H7 (cell line): ENCODE measurements around the gene KCNK7. TPM values are rescaled to one million over a fixed set of nuclear protein-coding genes. Genes with fewer than 3 reads are reported as not detected.

ENCODE experiments used
- DNase-seq: peaks from one replicate; pipeline ENCODE4 v3.0.0; 2012
- H3K27me3 ChIP-seq: 2 replicates; pipeline ENCODE4 v1.6.0; 2011; ENCODE audit warnings: mild to moderate bottlenecking, low read length; ENCODE audit not compliant: control insufficient read depth, insufficient read depth
- H3K36me3 ChIP-seq: replicated peaks from 2 replicates; pipeline ENCODE4 v1.5.1; 2011; ENCODE audit warnings: low read length; ENCODE audit not compliant: control insufficient read depth, insufficient read depth
- H3K4me3 ChIP-seq: 2 replicates; pipeline ENCODE4 v1.5.1; 2011; ENCODE audit warnings: low read depth, mild to moderate bottlenecking, control low read depth, low read length, moderate library complexity; ENCODE audit not compliant: insufficient read depth
- total RNA-seq: library from RNA; depleted of rRNA; stranded (reverse); fragments of >200 nt; shearing (Covaris generic); gene quantifications from 2 replicates; pipeline ENCODE4 v1.2.3, GENCODE V29; 2014

Gene KCNK7
- total RNA-seq, 1 experiment from 2014 or later: not detected

- DNase-seq: no peak
- no peak overlapping the region for H3K4me3 ChIP-seq
- no peaks in the 10 kb centered on the region; the same call in 1 of the 2 replicates for H3K27me3 ChIP-seq
- H3K36me3 ChIP-seq: peaks cover 8% of the 10 kb centered on the region
Observed at GRCh38 chr11:65609665-65610064, 14.1 kb upstream of the KCNK7 start.

GRCh38 chr11:65609229-65609628, 13.6 kb upstream of the KCNK7 start:
- Histone ChIP-seq H3K36me3 (peaks cover 12% of the 10 kb centered on the region), H3K27me3 (no peaks in the 10 kb centered on the region; the same call in 1 of the 2 replicates), H3K4me3 (no peak overlapping the region)
- no peak for DNase-seq

GRCh38 chr11:65607614-65608426, 12.2 kb upstream of the KCNK7 start:
- DNase-seq: no peak
- peak overlapping the region; percentile 51 for H3K4me3 ChIP-seq

GRCh38 chr11:65606876-65607613, 11.4 kb upstream of the KCNK7 start:
- Histone ChIP-seq H3K36me3 (peaks cover 12% of the 10 kb centered on the region), H3K27me3 (no peaks in the 10 kb centered on the region; the same call in 1 of the 2 replicates), H3K4me3 (peak overlapping the region; percentile 51)
- peak; percentile 100 for DNase-seq

More at GRCh38 chr11:65607614-65608426, 12.2 kb upstream of the KCNK7 start:
- Histone ChIP-seq H3K36me3 (peaks cover 12% of the 10 kb centered on the region), H3K27me3 (no peaks in the 10 kb centered on the region; the same call in 1 of the 2 replicates)

DNA sequence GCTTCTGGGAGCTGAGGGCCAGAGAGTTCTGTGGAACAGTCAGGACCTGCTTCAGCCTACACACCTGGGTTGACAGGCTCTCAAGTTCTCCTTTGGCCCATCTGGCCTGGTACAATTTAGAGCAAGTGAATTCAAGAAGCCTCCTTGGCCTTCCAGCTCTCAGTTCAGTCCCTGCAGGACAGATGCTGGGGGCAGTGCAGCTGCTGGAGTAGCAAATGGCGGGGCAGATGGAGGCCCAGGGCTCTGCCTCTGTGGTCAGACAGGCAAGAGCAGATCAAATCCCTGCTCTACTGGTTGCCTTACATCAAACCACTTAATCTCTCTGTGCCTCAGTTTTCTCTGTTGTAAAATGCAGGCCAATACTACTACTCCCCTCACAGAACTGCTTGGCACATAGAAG, 8.7 kb upstream of the KCNK7 start:
- Histone ChIP-seq H3K36me3 (peaks cover 12% of the 10 kb centered on the region), H3K4me3 (no peak overlapping the region), H3K27me3 (no peaks in the 10 kb centered on the region; the same call in 1 of the 2 replicates)
- no peak for DNase-seq

DNA sequence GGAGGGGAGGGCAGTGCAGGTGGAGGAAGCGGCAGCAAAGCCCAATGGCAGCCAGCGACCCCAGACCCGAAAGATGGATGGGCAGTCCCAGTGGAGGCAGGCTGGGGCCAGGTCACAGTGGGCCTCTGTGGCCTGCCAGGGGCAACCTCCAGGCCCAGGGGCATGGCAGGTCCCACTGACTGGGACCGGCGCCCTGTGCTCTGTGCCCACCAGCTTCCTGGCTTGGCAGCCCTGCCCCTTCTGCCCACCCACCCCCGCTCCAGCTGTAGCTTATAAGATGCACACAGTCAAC, 4.3 kb upstream of the KCNK7 start:
- Histone ChIP-seq H3K27me3 (no peaks in the 10 kb centered on the region), H3K4me3 (no peak overlapping the region), H3K36me3 (peaks cover 8% of the 10 kb centered on the region)
- no peak for DNase-seq

GRCh38 chr11:65599216-65599954, 3.8 kb upstream of the KCNK7 start:
- Histone ChIP-seq H3K4me3 (no peak overlapping the region), H3K27me3 (no peaks in the 10 kb centered on the region), H3K36me3 (peaks cover 4% of the 10 kb centered on the region)
- no peak for DNase-seq

DNA sequence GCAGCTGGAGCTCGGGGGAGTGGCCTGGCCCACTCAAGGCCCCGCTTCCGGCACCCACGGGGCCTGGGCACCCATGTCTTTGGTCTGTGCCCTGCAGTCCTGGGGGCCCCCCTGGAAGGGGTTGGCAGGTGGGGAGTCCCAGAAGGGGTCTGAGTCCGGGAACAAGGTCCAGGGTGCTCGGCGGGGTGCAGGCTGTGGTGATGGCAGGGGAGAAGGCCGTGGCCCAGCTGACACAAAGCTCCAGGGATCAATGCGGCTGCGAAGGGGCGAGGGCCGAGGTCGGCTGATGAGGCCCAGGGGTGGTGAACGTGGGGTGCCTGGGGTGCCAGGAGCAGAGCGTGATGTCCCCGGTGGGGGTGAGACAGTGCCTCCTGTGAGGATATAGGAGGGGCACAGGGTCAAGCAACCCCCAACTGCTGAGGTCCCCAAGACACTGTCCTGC, 2.7 kb upstream of the KCNK7 start:
- Histone ChIP-seq H3K27me3 (peaks cover 7% of the 10 kb centered on the region), H3K36me3 (peaks cover 3% of the 10 kb centered on the region), H3K4me3 (no peak overlapping the region)
- DNase-seq: no peak

DNA sequence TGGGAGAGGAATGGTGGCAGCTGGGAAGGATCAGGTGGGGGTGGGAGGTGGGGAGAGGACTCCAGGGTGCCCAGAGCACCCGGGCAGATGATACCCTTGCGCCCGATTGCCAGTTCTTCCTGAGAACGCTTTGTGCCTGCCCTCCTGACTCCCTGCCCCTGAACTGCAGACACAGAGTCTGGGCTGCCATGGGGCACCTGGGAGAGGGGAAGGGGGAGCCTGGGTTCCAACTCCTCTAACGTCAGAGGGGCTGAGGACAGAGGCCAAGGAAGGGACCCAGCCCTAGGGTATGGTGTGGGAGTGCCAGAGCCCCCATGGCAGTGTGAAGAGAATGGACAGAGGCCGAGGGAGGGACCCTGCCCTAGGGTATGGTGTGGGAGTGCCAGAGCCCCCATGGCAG, 920 bp upstream of the KCNK7 start:
- peaks cover 3% of the 10 kb centered on the region for H3K36me3 ChIP-seq
- no peak overlapping the region for H3K4me3 ChIP-seq
- H3K27me3 ChIP-seq: peaks cover 23% of the 10 kb centered on the region
- DNase-seq: no peak

DNA sequence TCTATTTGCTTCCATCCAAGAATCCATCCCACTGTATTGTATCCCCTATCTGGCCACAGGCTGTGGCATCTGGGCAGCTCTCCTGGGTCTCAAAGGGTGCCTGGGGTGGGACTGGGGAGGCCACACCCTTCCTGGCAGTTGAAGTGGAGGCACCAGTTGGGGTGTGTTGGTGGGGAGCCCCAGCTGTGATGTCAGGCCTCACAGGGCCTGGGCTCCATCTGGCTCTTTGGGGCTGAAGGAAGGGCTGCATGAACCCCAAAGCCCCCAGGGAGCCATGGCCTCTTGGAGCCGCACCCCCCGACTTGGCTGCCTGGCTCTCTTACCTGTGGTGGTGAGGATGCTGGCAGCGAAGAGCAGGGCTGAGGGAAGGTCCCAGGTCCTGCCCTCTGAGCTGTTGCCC, 469 bp downstream of the KCNK7 start:
- peaks cover 30% of the 10 kb centered on the region for H3K27me3 ChIP-seq
- no peak overlapping the region for H3K4me3 ChIP-seq
- H3K36me3 ChIP-seq: peaks cover 3% of the 10 kb centered on the region
- DNase-seq: no peak

GRCh38 chr11:65593518-65594414, 1.8 kb downstream of the KCNK7 start:
- Histone ChIP-seq H3K36me3 (peaks cover 3% of the 10 kb centered on the region), H3K27me3 (peaks cover 31% of the 10 kb centered on the region), H3K4me3 (no peak overlapping the region)
- peak; percentile 96 for DNase-seq

DNA sequence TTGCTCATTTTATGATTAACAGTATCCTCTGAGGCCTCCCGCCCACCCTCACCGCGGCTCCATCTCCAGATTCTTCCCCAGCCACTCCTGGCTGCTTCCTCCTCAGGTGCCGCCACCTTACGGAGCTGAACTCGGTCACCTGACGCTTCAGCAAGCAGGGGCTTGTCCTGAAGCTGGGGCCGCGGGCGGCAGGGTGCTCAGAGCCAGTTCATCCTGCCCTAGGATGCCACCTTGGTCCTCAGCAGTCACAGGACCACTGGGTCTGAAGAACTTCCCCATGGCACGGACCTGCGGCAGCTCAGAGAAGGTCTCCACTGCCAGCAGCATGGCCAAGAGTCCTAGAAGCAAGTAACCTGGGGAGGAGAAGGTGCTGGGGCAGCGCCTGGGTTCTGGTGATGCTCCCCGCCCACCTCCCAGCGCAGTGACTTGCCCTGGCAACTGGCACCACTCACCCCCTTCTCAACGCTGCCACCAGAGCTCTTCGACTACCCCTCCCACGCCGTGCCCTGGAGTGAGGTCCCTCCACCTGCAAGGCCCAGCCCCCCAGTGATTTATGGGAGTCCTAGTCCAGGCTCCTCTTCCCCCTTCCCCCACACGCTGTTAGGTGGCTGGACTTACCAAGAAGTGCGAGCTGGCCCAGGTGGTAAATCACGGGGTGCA, 2.6 kb downstream of the KCNK7 start:
- DNase-seq: peak; percentile 79
- Histone ChIP-seq H3K36me3 (no peaks in the 10 kb centered on the region), H3K4me3 (peak overlapping the region; percentile 53; the same call in 1 of the 2 replicates), H3K27me3 (peaks cover 31% of the 10 kb centered on the region)
